Activated CD4-positive, CD25-positive, alpha-beta regulatory T cell treated with anti-CD3 and anti-CD28 coated beads, Interleukin-2, amount 50 U/mL, for 24 hours (primary cell): ENCODE results near the gene KLK12.

ENCODE experiments used
- ATAC-seq, 2 donors: fragments of 150-1000 bp; cut with Tn5 transposase; one replicate each; pipeline ENCODE4 v1.10.0; 2021; ENCODE audit warnings: mild to moderate bottlenecking in 1 of 2, moderate library complexity in 1 of 2

Gene KLK12

GRCh38 chr19:50979758-50980157 lies 55.0 kb downstream of the KLK12 start:
- no peak for ATAC-seq
